HEK293 (cell line): Measurements from ENCODE around the gene SAYSD1.

Experiments
- CTCF ChIA-PET: fragments of 350-600 bp; formaldehyde crosslinking; extraction: SDS; loops from one replicate; lab custom pipeline; 2021; ENCODE audit warnings: antibody characterized with exemption; lab: Yijun Ruan, JAX
- POLR2A ChIA-PET: fragments of 300-600 bp; formaldehyde crosslinking; extraction: SDS; loops from one replicate; lab custom pipeline; 2020; ENCODE audit warnings: antibody characterized with exemption, inconsistent platforms; lab: Yijun Ruan, JAX
- H3K27ac ChIP-seq: fragments of 200-500 bp; sonication (Bioruptor generic); 2 replicates; pipeline ENCODE4 v1.5.1; 2014; ENCODE audit warnings: low read depth, low read length, control low read depth, inconsistent platforms; ENCODE audit errors: extremely low read depth
- H3K36me3 ChIP-seq, 2 experiments: fragments of 200-500 bp in 1 of 2; sonication (Bioruptor generic) in 1 of 2; 1 replicate in 1 of 2; 2 replicates in 1 of 2; pipeline ENCODE4 v1.5.1; 2014 to 2017; ENCODE audit warnings: inconsistent platforms in 2 of 2, low read length in 2 of 2; ENCODE audit not compliant: control insufficient read depth in 2 of 2, insufficient read depth in 1 of 2
- H3K4me1 ChIP-seq: fragments of 200-500 bp; sonication (Bioruptor generic); 2 replicates; pipeline ENCODE4 v1.5.1; 2014; ENCODE audit warnings: mild to moderate bottlenecking, low read length, inconsistent platforms; ENCODE audit not compliant: control insufficient read depth, insufficient read depth
- H3K4me3 ChIP-seq: 2 replicates; pipeline ENCODE4 v1.5.1; 2011; ENCODE audit warnings: low read depth, mild to moderate bottlenecking, control low read depth, low read length, moderate library complexity
- H3K9me3 ChIP-seq: fragments of 200-500 bp; sonication (Bioruptor generic); 2 replicates; pipeline ENCODE4 v1.5.1; 2014; ENCODE audit warnings: low read depth, low read length, inconsistent platforms; ENCODE audit not compliant: control insufficient read depth, insufficient read depth
- ZNF10 ChIP-seq: fragments of 450-650 bp; formaldehyde crosslinking; IDR thresholded peaks from 2 replicates; pipeline ENCODE4 v1.5.1; 2017; ENCODE audit warnings: missing biosample characterization, missing genetic modification characterization
- ZNF341 ChIP-seq: fragments of 450-650 bp; formaldehyde crosslinking; IDR thresholded peaks from 2 replicates; pipeline ENCODE4; 2016; ENCODE audit warnings: low read depth, missing biosample characterization, missing genetic modification characterization
- ZNF514 ChIP-seq: fragments of 450-650 bp; formaldehyde crosslinking; IDR thresholded peaks from 2 replicates; pipeline ENCODE4 v1.5.1; 2016; ENCODE audit warnings: missing biosample characterization, missing genetic modification characterization

The SAYSD1 gene

GRCh38 chr6:39054577-39055142, 60.3 kb downstream of the SAYSD1 start:
- Histone ChIP-seq H3K36me3 (no peaks in the 10 kb centered on the region), H3K27ac (no peak overlapping the region), H3K9me3 (no peaks in the 10 kb centered on the region), H3K4me1 (peaks cover 7% of the 10 kb centered on the region), H3K4me3 (no peak overlapping the region)
- CTCF ChIA-PET = interaction anchor here (1.2 to 1.3 kb wide), 2 partner anchors 25 to 82 kb away, joined by 5 read pairs; no protein-coding TSS in a partner anchor
- TF ChIP-seq ZNF341 (tag by site-specific recombination) (peak; percentile 58), ZNF514 (tag by site-specific recombination) (no peak), ZNF10 (tag by site-specific recombination) (no peak)
- POLR2A ChIA-PET = no interaction called here
